HG03354 (cell line): ENCODE results near the gene AGBL1.

ENCODE experiments used
- ATAC-seq: cut with Tn5 transposase; IDR thresholded peaks from one replicate; pipeline ENCODE4 v1.9.1; 2021; ENCODE audit warnings: mild to moderate bottlenecking; ENCODE audit not compliant: unreplicated experiment, poor library complexity, severe bottlenecking

Gene AGBL1

DNA sequence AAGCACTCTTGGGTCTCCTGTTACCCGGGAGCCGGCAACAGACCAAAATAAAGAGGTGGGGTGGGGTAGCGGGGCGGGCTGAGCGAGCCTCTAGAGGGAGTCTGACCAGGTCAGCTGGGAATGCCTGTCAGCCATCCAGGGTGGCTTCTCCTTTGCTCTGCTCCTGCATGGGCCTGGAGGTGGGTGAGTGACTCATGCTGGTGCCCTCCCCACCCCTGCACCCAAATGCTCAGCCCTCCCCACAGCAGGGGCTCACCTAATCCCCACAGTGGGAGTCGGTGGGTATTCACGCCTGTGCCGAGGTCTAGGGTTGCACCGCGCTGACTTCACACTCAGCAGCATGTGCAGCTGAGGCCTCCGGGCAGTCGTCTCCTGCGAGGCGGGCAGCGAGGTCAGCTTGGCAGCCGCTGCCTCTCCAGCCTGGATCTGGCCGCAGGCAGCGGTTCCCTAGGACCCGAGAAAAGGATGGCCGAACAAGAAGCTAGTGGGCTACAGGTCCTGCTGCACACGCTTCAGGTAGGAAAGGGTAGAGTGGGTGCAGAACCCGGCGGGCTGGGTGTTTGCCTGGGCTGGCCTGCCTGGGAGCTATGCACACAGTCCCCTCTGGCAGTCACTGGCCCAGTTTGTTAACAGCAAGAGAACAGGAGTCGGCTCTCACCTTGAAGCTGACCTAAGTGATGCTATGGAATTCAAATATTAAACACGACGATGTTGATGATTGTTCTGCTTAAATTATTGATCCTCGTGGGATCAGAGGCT is at the start of gene AGBL1:
Gene AGBL1, plus strand, starts transcription at position 364 of the 759 bp plus-strand sequence.
- no peak for ATAC-seq

DNA sequence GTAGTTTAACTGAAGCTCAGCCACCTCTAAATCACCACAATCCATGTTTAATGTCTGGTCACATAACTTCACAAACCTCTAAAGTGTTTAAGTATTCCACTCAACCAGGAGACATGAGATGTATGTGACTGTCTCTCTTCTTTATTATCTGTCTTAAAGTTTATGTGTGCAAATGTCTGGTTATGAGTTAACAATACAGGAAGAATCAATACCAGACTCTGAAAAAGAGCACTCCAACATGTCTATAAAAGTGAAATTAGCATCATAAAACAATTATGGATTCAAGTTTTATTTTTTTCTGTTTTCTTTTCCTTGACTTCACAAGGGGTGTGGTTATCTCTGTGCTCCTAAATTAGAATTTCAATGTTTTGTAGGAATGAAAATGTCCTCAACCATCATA is 44.8 kb upstream of the AGBL1 start:
- ATAC-seq, result no peak

DNA sequence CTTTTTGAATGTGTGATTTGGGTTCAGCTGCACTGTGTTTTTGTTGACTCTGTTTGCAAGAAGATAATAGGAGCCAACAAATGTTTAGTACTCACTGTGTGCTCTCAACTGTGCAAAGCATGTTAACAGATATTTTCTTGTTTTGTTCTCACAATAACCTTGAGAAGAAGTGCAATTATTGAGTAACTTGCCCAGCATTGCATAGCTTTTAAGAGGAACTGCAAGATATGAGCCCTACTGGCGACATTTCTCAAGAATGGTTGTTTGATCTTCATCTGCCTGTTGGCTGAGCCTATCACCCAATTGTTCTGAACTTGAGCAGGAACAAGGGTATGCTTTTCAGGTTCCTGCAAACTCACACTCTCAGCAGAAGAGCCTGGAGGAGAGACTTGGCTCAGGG is 43.4 kb upstream of the AGBL1 start:
- ATAC-seq, result no peak

DNA sequence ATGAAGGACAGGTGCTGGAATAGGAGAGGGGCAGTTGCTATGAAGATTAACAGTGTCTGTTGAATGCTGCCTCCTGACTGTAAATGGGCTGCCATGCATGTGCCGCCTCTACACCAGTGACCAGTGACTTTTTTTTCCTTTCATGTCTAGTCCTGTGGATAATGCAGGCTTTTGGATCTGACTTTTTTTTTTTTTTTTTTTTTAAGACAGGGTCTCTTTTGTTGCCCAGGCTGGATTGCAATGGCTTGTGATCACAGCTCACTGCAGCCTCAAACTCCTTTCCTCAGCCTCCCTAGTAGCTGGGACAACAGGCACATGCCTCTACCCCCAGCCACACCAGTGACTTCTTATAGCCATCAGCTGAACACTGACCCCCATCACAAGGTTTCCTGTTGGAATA is 41.2 kb upstream of the AGBL1 start:
- ATAC-seq, result no peak

DNA sequence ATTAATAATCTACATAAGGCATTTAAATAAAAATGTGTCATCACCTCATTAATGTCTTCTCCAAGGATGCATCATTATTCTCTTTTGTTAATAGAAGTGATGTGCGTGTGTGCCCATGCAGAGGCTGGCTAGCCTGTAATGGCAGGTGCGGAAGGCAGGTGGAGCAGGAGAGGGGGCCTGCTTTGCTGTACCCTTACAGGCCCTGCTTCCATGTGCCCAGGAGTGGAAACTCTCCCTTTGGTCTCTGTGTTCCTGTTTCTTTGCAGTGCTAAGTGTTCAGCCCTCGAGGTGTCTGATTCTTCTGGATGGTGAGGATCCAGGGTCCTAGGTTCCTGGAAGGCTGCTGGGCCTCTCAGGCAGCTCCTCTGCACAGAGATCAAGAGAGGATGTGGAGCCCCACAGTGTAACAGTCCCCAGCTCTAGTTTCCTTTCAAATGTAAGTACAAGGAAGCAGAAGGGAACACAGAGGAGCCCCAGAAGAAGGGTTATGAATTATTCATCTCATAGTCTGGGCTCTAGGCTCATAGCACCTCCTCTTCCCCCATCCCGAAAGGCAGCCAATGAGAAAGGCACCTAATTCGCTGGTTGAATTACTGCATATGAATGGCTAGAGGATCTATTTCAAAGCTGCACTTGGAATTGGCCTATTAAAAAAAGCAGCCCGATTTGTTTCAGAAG is 39.2 kb upstream of the AGBL1 start:
- ATAC-seq, result no peak

DNA sequence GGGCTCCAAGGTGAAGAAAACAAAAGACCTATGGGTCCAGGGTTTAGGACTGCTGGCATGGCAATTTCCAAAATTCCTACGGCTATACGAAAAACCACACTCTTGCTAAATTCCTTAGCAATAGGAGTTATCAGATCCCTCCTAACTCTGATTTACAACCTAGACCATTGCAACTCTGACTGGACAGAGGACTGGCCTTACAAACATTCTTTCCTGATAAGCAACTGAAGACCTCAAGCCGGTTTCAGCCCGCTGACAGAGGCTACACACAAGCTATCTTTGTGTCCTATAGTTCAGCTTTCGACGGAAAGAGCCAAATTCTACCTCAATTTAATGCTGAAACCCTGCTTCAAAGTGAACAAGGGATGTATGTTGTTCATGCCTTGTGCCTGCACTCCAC is 38.3 kb upstream of the AGBL1 start:
- ATAC-seq, result no peak

DNA sequence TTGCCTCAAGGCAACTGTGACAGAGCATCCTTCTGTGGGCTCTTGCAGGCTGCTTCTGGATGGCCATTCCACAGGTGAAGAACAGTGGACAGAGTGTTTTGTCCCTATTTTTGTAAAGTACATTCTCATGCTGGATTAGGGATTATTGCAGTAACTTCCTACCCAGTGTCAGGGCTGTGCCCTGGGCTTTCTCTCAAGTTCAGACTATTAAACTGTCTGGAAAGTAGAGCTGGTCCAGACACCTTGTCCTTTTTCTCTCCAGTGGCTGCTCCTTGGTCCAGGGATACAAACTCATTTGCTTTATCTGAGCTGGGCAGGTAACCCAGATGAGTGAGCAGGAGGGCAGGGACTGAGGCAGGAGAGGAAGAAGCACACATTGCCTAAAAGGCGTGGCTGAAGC is 37.4 kb upstream of the AGBL1 start:
- no peak for ATAC-seq

DNA sequence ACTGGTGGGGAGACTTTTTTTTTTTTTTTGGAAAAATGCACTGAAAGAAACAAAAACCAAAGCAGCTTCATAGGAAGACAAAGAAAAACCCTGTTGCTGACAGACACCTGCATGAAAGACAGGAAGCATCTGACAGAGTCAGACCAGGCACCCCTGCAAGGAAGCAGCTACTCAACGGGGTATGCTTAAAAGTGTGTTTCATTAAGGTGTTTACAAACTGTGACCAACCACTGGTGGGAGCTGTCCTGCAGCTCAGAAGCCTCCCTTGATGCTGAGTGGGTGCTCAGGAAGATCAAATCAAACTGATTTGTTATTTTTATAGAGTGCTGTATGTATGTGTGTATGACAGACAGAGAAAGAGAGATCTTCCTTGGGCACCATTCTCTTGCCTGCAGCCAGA is 34.7 kb upstream of the AGBL1 start:
- no peak for ATAC-seq

DNA sequence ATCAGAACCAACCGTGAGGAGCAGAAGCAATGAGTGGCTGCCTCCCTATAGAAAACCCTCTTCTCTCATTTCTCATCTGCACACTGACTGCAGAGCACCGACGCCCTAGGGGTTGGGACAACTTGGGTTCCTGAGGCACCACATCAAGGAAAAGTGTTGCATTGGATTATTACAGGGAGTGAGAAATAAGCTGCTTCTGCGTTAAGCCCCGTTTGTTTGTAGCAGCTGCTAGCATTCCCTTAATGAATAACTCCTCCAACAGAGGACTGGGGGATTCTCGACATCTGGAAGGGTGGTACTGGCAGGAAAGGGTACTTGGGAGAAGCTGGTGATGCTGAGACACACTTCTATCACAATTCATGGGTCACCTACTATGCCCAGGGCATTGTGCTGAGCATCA is 25.3 kb upstream of the AGBL1 start:
- no peak for ATAC-seq

DNA sequence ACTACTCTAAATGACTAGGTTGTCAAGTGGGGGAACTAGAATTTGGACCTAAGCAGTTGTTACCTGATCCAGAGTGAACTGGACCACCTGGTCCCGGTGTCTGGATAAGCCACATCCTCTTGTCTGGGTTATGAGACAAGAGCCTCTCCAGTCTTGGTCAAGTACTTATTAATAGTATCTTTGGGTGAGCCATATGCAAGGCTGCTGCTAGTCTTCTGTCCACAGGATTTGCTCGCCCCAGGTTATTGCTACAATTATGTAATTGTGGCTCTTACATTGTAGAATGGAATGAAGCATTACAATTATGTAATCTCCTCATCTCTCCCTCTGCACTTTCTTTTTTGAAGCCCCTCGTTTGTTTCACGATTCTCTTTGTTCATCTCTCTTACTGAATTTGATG is 24.0 kb upstream of the AGBL1 start:
- no peak for ATAC-seq

DNA sequence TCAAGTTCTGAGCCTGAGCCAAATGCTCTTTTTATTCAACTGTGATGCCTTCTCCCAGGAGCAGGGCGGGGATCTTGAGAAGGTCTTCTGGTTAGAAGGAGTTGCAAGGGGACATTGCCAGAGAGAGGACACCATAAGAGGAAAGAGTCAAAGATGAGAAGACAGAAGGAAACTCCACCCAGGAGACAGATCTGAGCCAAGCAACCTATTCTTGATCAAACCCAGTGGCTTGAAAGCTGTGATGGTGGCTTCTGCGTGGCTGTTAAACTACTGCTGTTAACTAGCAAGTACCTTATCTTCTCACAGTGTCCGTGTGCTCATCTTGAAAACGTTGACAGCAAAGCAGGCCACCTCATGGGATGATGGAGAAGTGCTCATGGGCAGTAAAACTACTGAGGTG is 19.8 kb upstream of the AGBL1 start:
- ATAC-seq, result no peak

DNA sequence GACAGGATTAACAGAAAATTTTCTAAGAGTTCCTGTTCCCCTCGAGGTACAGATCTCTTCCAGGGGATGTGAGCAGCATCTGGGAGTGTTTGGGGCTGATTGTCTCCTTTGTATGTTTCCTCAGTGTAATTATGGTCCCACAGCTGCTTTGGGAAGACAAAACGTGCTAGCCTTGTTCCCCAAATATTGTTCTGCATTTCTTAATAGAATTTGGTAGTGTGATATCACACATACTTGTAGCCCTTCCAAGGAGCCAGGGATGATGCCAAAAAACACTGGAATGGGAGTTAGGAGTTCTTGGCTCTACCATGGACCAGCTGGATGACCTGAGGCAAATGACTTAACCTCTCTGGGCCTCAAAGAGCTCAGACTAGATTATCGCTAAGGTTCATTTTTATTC is 19.0 kb upstream of the AGBL1 start:
- ATAC-seq, result no peak

DNA sequence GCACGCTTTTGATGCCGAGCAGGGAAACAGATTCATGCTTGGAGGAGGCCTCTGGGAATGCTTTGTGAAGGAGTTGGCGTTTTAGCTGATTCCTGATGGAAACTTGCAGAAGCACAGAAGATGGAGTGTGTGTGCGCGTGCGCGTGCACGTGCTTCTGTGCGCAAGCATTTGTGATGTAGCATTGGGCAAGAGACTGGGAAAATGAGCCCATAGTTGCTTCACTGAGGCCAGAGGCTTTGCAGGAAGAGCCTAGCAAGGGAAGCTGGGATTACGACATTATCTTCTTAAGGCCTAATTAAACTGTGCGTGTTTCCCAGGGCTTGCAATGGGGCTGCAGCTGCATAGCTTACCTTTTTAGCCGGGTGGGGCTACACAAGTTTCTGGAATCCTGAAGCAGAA is 18.1 kb upstream of the AGBL1 start:
- no peak for ATAC-seq

DNA sequence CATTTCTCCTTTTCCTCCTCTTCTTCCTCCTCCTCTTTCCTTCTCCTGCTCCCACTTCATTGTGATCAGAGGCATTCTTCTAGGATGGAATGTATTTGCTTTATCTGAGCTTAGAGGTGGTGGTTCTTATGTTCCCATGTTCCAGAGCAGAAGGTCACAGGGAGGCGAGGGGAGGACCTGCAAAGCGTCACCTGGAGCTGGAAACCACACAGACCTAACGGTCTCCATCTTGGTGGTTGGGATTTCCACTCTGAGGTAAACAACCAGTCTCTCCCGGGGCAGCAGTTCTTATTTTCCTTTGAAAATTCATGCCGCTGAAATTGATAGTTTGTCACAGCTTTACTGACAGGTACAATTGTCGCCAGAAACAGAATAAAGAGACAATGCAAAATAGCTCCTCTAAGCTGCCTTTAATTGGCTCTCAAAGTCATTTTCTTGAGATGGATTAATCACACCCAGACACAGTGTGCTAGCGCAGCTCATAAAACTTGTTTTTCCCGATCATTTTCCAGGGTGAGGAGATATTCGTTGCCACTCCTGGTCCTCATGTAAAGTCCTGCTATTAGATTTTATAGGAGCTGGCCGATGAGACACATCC is 16.9 kb upstream of the AGBL1 start:
- ATAC-seq, result no peak

DNA sequence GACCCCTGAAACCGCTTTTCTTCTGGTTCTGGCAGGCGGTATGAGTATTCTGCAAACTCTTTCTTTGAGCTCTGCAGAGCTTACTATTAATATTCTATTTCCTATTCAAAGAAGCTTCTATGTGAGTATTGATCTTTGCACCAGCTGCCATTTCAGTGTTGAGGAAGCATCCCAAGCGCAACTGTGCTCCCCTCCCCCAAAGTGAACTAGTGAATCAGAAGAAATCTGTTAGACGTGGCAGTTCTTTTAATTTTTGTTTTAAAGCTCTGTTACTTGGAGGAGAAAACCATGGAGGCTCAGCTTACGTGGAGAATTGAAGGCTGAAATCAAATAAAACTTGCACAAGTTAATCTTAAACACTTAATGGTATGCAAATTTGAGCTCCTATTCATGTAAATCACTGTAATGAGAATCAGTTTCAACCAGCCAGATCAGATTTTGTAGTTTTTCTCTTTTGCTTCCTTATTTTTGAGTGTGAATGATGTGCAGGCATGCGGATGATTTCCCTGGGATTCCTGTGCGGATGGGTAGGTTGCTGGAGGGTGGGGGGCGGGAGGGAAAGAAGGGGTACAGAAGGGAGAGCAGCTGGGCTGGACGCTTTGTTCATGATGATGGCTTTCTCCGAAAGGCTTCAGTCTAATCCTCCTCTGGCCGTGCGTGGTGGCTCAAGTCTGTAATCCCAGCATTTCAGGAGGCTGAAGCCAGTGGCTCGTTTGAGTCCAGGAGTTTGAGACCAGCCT is 16.1 kb upstream of the AGBL1 start:
- ATAC-seq, result no peak

DNA sequence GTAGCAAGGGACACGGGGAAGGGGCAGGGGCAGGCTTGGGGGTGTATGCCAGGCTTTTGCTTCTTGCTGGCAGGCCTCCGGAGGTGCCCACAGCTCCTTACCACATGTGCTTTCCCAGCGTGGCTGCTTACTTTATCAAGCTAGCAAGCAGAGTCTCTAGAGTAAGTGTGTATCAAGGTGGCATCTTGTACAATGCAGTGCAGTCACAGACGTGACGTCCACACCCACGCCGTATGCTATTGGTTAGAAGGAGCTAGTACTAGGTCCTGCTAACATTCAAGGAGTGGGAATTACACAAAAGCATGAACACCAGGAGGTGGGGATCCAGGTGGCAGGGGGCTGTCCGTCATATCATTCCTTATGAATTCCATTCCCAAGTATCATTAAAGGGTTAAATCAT is 15.3 kb upstream of the AGBL1 start:
- ATAC-seq, result no peak

DNA sequence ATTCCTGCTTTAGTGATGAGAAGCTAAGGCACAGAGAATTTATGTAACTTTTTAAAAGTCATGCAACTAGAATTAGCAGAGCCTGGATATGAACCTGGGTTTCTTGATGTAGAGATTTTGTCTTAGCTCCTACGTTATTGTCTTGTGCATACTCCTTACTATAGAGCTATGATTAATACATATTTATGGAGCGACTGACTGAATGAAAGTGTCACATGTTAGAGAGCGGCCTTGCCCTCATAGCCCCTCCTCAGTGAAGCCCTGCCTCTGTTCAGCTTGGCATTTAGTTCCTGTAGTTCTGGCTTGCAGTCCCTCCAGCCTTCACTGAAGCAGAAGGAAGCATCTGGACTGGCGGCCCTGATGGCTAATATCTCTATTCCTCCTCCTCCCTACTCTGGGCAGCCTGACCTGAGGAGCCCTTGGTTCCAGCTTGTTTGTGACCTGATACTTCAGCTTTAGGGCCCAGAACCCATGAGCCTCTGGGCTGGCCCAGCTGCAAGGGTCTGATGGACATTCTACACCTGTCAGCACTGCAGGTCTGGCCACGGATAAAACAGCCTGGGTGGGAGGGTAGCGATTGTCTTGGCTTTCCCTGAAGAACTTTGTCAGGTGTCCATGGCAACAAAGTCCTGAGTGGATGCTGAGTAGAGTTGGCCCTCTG is 13.4 kb upstream of the AGBL1 start:
- no peak for ATAC-seq

DNA sequence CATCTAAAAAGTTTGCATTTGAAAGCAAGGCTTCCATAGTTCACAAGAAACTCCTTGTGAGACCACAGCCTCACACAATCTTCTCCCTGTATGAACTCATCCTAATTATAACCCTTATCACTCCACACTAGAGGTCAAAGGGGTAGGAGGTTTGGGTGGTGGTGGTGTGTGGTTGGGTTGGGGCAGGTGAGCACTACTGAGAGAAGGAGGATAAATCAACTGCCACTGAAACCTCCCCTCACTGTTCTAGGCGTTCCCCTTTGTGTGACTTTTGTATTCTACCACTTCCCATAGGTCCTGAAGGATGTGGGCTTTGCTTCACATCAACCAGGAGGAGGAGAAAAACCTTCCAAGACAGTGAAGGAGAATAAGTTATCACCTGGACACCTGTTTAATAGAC is 6.4 kb upstream of the AGBL1 start:
- no peak for ATAC-seq

DNA sequence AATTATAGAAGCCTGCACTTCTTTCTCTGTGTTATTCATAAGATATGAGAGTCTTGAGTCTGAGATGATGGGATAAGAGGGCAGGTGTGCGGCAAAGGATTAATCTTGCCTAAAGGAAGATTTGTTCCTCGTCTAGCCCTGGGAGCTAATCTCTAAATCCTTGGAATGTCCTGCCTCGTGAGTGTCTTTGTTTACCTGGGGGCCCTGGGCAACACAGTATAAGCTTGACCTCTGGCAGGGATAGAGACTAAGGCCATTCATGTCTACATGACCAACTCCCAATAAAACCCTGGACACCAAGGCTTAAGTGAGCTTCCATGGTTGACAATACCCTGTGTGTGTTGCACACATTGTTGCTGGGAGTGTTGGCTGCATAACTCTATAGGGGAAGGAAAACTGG is 3.2 kb upstream of the AGBL1 start:
- no peak for ATAC-seq

DNA sequence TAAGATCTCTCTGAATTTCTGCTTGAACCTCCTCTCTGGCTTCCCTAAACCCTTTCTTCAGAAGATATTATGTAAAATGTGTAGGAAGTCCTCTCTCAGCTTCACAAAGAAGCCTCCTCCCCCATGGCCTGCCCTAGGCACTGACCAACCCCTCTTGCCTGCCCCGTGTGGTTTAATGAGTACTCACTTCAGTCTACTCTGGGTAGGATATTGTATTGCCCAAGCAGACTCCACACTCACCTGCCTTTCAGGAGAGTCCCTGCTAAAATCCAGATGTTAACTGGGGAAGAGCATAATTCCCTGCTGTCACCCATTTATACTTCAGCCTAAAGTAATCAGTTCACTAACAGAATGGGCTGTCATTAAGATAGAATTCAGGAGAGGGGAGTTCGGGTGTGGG is 2.6 kb upstream of the AGBL1 start:
- ATAC-seq, result no peak
